HCT116 (cell line): Measurements from ENCODE around the gene MBOAT7. TPM values are rescaled to one million over a fixed set of nuclear protein-coding genes. Genes with fewer than 3 reads are reported as not detected.

ENCODE experiments used
- ATAC-seq: fragments of 200-7000 bp; cut with Tn5 transposase; 2 replicates; pipeline ENCODE4 v1.9.1; 2020; ENCODE audit warnings: mild to moderate bottlenecking, moderate library complexity
- BruUV-seq: library from RNA; stranded (reverse); fragments of 400-500 nt; replicated peaks from 2 replicates; lab custom pipeline; 2021; lab: Mats Ljungman, UMichigan
- CTCF ChIA-PET: fragments of 300-600 bp; sonication (Branson Sonifier 250); formaldehyde crosslinking; loops from one replicate; lab custom pipeline; 2021; ENCODE audit warnings: antibody characterized with exemption; lab: Charles Lee
- POLR2A ChIA-PET: fragments of 300-600, 350-600 bp; sonication (Branson Sonifier 250); formaldehyde crosslinking; loops from one replicate; lab custom pipeline; 2021; ENCODE audit warnings: antibody characterized with exemption; lab: Charles Lee
- RAD21 ChIA-PET, 2 experiments: fragments of 300-600 bp; sonication (Branson Sonifier 250); formaldehyde crosslinking; loops; one replicate each; lab custom pipeline; 2023; ENCODE audit warnings: low total read pairs in 2 of 2; ENCODE audit not compliant: uncharacterized antibody in 2 of 2, unreplicated experiment in 2 of 2, low non-redundant PET in 1 of 2; lab: Charles Lee
- DNase-seq: peaks from one replicate; pipeline ENCODE4 v3.0.0-alpha.2; 2010; ENCODE audit warnings: low read depth, low spot score
- H2AFZ ChIP-seq: fragments of 200-600 bp; shearing (Covaris generic), sonication (generic); 2 replicates; pipeline ENCODE4 v1.6.1; 2017; ENCODE audit warnings: low read depth, mixed run types, mixed read lengths, antibody characterized with exemption, low read length; ENCODE audit not compliant: poor library complexity, severe bottlenecking
- H3K27ac ChIP-seq: 2 replicates; pipeline ENCODE4 v1.5.1; 2012; ENCODE audit warnings: low read depth, low read length
- H3K27me3 ChIP-seq: fragments of 200-600 bp; sonication (generic); 2 replicates; pipeline ENCODE4 v1.6.1; 2016; ENCODE audit warnings: mixed run types, low read length, mixed read lengths; ENCODE audit not compliant: insufficient read depth
- H3K36me3 ChIP-seq, 2 experiments: fragments of 200-500 bp in 1 of 2; fragments of 200-600 bp in 1 of 2; sonication (Bioruptor generic) in 1 of 2; sonication (generic) in 1 of 2; 2 replicates each; pipeline versions ENCODE4 v1.5.1 to v1.6.1; 2014 to 2016; ENCODE audit warnings: low read length in 2 of 2, inconsistent platforms in 1 of 2, mixed read lengths in 1 of 2, mixed run types in 1 of 2; ENCODE audit not compliant: insufficient read depth in 2 of 2, control insufficient read depth in 1 of 2
- H3K4me1 ChIP-seq, 2 experiments: fragments of 200-600 bp in 1 of 2; sonication (generic) in 1 of 2; 2 replicates each; pipeline versions ENCODE4 v1.5.1 to v1.6.1; 2012 to 2017; ENCODE audit warnings: low read length in 2 of 2, inconsistent platforms in 1 of 2, mild to moderate bottlenecking in 1 of 2, mixed read lengths in 1 of 2, mixed run types in 1 of 2, moderate library complexity in 1 of 2; ENCODE audit not compliant: insufficient read depth in 2 of 2, control insufficient read depth in 1 of 2
- H3K4me2 ChIP-seq: fragments of 200-600 bp; sonication (generic); 2 replicates; pipeline ENCODE4 v1.6.1; 2017; ENCODE audit warnings: mixed run types, low read length, mixed read lengths
- H3K4me3 ChIP-seq, 2 experiments: fragments of 200-600 bp in 1 of 2; sonication (generic) in 1 of 2; replicated peaks in 1 of 2; 2 replicates each; pipeline ENCODE4 v1.5.1; 2011 to 2016; ENCODE audit warnings: low read length in 2 of 2, control low read depth in 1 of 2, low read depth in 1 of 2, mild to moderate bottlenecking in 1 of 2, mixed read lengths in 1 of 2, mixed run types in 1 of 2
- H3K79me2 ChIP-seq: fragments of 200-600 bp; sonication (generic); 2 replicates; pipeline ENCODE4 v1.6.1; 2017; ENCODE audit warnings: mild to moderate bottlenecking, mixed run types, low read length, moderate library complexity, mixed read lengths; ENCODE audit not compliant: insufficient read depth
- H3K9ac ChIP-seq: fragments of 200-600 bp; sonication (generic); 2 replicates; pipeline ENCODE4 v1.6.1; 2016; ENCODE audit warnings: low read length, mixed read lengths
- H3K9me2 ChIP-seq: fragments of 200-600 bp; sonication (generic), shearing (Covaris generic); 2 replicates; pipeline ENCODE4 v1.6.1; 2017; ENCODE audit warnings: mixed run types, mild to moderate bottlenecking, moderate library complexity; ENCODE audit not compliant: insufficient read depth
- H3K9me3 ChIP-seq, 2 experiments: fragments of 200-500 bp in 1 of 2; fragments of 200-600 bp in 1 of 2; sonication (Bioruptor generic) in 1 of 2; sonication (generic) in 1 of 2; 2 replicates each; pipeline ENCODE4 v1.6.1; 2014 to 2017; ENCODE audit warnings: low read length in 2 of 2, mixed read lengths in 2 of 2, inconsistent platforms in 1 of 2, low read depth in 1 of 2, mild to moderate bottlenecking in 1 of 2, mixed run types in 1 of 2, moderate library complexity in 1 of 2; ENCODE audit not compliant: control insufficient read depth in 1 of 2, insufficient read depth in 1 of 2
- H4K20me1 ChIP-seq: fragments of 200-600 bp; sonication (generic), shearing (Covaris generic); 2 replicates; pipeline ENCODE4 v1.6.1; 2017; ENCODE audit warnings: mixed run types, mild to moderate bottlenecking, moderate library complexity; ENCODE audit not compliant: insufficient read depth
- CBX3 ChIP-seq: IDR thresholded peaks from 2 replicates; pipeline ENCODE4 v1.6.1; 2012; ENCODE audit warnings: low read depth
- CEBPB ChIP-seq: IDR thresholded peaks from 2 replicates; pipeline ENCODE4 v1.6.1; 2012; ENCODE audit warnings: low read depth
- CTCF ChIP-seq, 3 experiments: fragments of 200-600 bp in 1 of 3; sonication (generic) in 1 of 3; IDR thresholded peaks in 2 of 3; conservative IDR thresholded peaks in 1 of 3; 2 replicates each; pipeline ENCODE4 v1.5.1; 2012 to 2017; ENCODE audit warnings: low read depth in 2 of 3, low read length in 2 of 3, antibody characterized with exemption in 1 of 3, borderline replicate concordance in 1 of 3, control low read depth in 1 of 3, mild to moderate bottlenecking in 1 of 3, mixed read lengths in 1 of 3, mixed run types in 1 of 3, moderate library complexity in 1 of 3; ENCODE audit not compliant: insufficient read depth in 1 of 3
- EGR1 ChIP-seq: IDR thresholded peaks from 2 replicates; pipeline ENCODE4 v1.6.1; 2012; ENCODE audit warnings: low read depth
- FOSL1 ChIP-seq: IDR thresholded peaks from 2 replicates; pipeline ENCODE4 v1.6.1; 2012; ENCODE audit warnings: low read depth
- MAX ChIP-seq: IDR thresholded peaks from 2 replicates; pipeline ENCODE4 v1.6.1; 2012
- POLR2AphosphoS5 ChIP-seq: IDR thresholded peaks from 2 replicates; pipeline ENCODE4 v1.6.1; 2011; ENCODE audit warnings: mild to moderate bottlenecking, low read depth, low read length, moderate library complexity
- RAD21 ChIP-seq: IDR thresholded peaks from 2 replicates; pipeline ENCODE4 v1.6.1; 2012; ENCODE audit warnings: low read depth, mild to moderate bottlenecking
- SIN3A ChIP-seq: IDR thresholded peaks from 2 replicates; pipeline ENCODE4 v1.6.1; 2012; ENCODE audit warnings: low read depth
- TCF7L2 ChIP-seq: IDR thresholded peaks from 2 replicates; pipeline ENCODE4 v1.7.0; 2011; ENCODE audit warnings: borderline replicate concordance, inconsistent platforms; ENCODE audit not compliant: insufficient read depth, insufficient read length; ENCODE audit errors: extremely low read depth
- ZNF274 ChIP-seq: fragments of 200-500 bp; sonication (Bioruptor generic); IDR thresholded peaks from 2 replicates; pipeline ENCODE4 v1.6.1; 2014; ENCODE audit warnings: mild to moderate bottlenecking, low read depth, low read length, inconsistent platforms
- intact Hi-C: fragments of 100-400 bp; cut with micrococcal nuclease; formaldehyde crosslinking; loops from 2 replicates; pipeline ENCODE4 v1.10.0; 2022
- total RNA-seq: library from RNA; stranded (reverse); gene quantifications from one replicate; pipeline ENCODE4 v1.2.1, GENCODE V29; 2021; ENCODE audit not compliant: unreplicated experiment

Gene MBOAT7
- total RNA-seq, 1 experiment from 2014 or later: 113 TPM

- Histone ChIP-seq H3K79me2 (peaks cover 5% of the 10 kb centered on the region; the same call in 1 of the 2 replicates), H3K9me3 (no peaks in the 10 kb centered on the region), H2AFZ (no peak overlapping the region), H3K27me3 (no peaks in the 10 kb centered on the region), H3K36me3 (peaks cover 53 to 76% of the 10 kb centered on the region in 2 experiments; a peak in 3 of 4 replicates), H3K4me1 (no peaks in the 10 kb centered on the region)
- no peak for ATAC-seq
- DNase-seq: no peak
- ChIA-PET RAD21 (no interaction called here), CTCF (no interaction called here)
- TF ChIP-seq CTCF (IDR thresholded peaks at IDR 0.05 in 2 of 3, conservative IDR thresholded peaks at IDR 0.05 in 1 of 3; ENCODE audit: borderline replicate concordance in 1 of 3, insufficient read depth in 1 of 3, low read depth in 2 of 3, low read length in 2 of 3) (no peak), MAX (no peak), FOSL1 (no peak), SIN3A (no peak), POLR2AphosphoS5 (no peak), TCF7L2 (no peak), ZNF274 (no peak), CBX3 (no peak), CEBPB (no peak), RAD21 (no peak), EGR1 (no peak)
- TF ChIP-seq, all 23 proteins: peak for 0
- no peaks in the 10 kb centered on the region for H4K20me1 ChIP-seq
- no peak overlapping the region for H3K4me2 ChIP-seq
- POLR2A ChIA-PET: no interaction called here
- no peak overlapping the region for H3K27ac ChIP-seq
- BruUV-seq: no TSS peak
- no peaks in the 10 kb centered on the region for H3K9me2 ChIP-seq
- intact Hi-C loops: no loop called here
- no peak overlapping the region for H3K4me3 ChIP-seq
- H3K9ac ChIP-seq: no peak overlapping the region
Measured at GRCh38 chr19:54149021-54149812, 40.2 kb downstream of the MBOAT7 start.
